HepG2 (cell line): ENCODE measurements around the gene NLRC3. TPM values are rescaled to one million over a fixed set of nuclear protein-coding genes. Genes with fewer than 3 reads are reported as not detected.

Experiments
- ATAC-seq: fragments of 200-7000 bp; cut with Tn5 transposase; 3 replicates; pipeline ENCODE4 v1.9.1; 2020; ENCODE audit warnings: mild to moderate bottlenecking, moderate library complexity
- BruUV-seq: library from RNA; stranded (reverse); fragments of 400-500 nt; replicated peaks from 2 replicates; lab custom pipeline; 2021; lab: Mats Ljungman, UMichigan
- CTCF ChIA-PET: fragments of 300-600 bp; formaldehyde crosslinking; extraction: SDS; loops from one replicate; lab custom pipeline; 2021; ENCODE audit warnings: low total read pairs, inconsistent platforms, low intra/inter-chr PET ratio; lab: Yijun Ruan, JAX
- POLR2A ChIA-PET: fragments of 350-600 bp; sonication (Branson Sonifier 250); formaldehyde crosslinking; loops from one replicate; lab custom pipeline; 2020; ENCODE audit warnings: antibody characterized with exemption, inconsistent platforms; lab: Yijun Ruan, JAX
- DNase-seq: peaks from one replicate; pipeline ENCODE4 v3.0.0-alpha.2; 2015; ENCODE audit warnings: low spot score
- FAIRE-seq: peaks from 3 replicates; lab custom pipeline; 2011; peaks lifted over from hg19 to GRCh38; lab: Jason Lieb, UNC
- H2AFZ ChIP-seq: one replicate; pipeline ENCODE4 v1.6.1; 2011; ENCODE audit warnings: low read length, inconsistent platforms
- H3K27ac ChIP-seq: fragments of 300-600 bp; 3 replicates; pipeline ENCODE4 v1.8.0; 2011; ENCODE audit warnings: mixed run types, mild to moderate bottlenecking, mixed read lengths, low read length, inconsistent platforms; ENCODE audit not compliant: insufficient read depth; ENCODE audit errors: extremely low read length
- H3K27me3 ChIP-seq, 2 experiments: fragments of 200-600 bp in 1 of 2; 2 replicates in 1 of 2; 3 replicates in 1 of 2; pipeline versions ENCODE4 v1.6.0 to v1.8.0; 2011; ENCODE audit warnings: low read length in 2 of 2, mild to moderate bottlenecking in 2 of 2, moderate library complexity in 2 of 2, inconsistent platforms in 1 of 2; ENCODE audit not compliant: insufficient read depth in 2 of 2, control insufficient read depth in 1 of 2
- H3K36me3 ChIP-seq, 2 experiments: fragments of 200-600 bp in 1 of 2; replicated peaks in 1 of 2; 2 replicates in 1 of 2; 3 replicates in 1 of 2; pipeline versions ENCODE4 v1.5.1 to v1.8.0; 2011; ENCODE audit warnings: low read length in 2 of 2, inconsistent platforms in 1 of 2; ENCODE audit not compliant: insufficient read depth in 2 of 2, control insufficient read depth in 1 of 2
- H3K4me1 ChIP-seq: 2 replicates; pipeline ENCODE4 v1.5.1; 2012; ENCODE audit warnings: low read length, inconsistent platforms; ENCODE audit not compliant: insufficient read depth
- H3K4me2 ChIP-seq: 2 replicates; pipeline ENCODE4 v1.6.0; 2011; ENCODE audit warnings: low read depth, low read length, inconsistent platforms
- H3K4me3 ChIP-seq, 3 experiments: fragments of 200-600 bp in 1 of 3; sonication (generic), shearing (Covaris generic) in 1 of 3; replicated peaks in 1 of 3; 2 replicates each; pipeline ENCODE4 v1.5.1; 2011 to 2016; ENCODE audit warnings: low read length in 3 of 3, inconsistent platforms in 2 of 3, low read depth in 2 of 3, mild to moderate bottlenecking in 2 of 3, control low read depth in 1 of 3, mixed read lengths in 1 of 3; ENCODE audit not compliant: insufficient read depth in 1 of 3
- H3K79me2 ChIP-seq: one replicate; pipeline ENCODE4 v1.6.1; 2011; ENCODE audit warnings: low read length, inconsistent platforms; ENCODE audit not compliant: insufficient read depth
- H3K9ac ChIP-seq: 2 replicates; pipeline ENCODE4 v1.6.0; 2011; ENCODE audit warnings: mild to moderate bottlenecking, low read depth, low read length, inconsistent platforms; ENCODE audit not compliant: insufficient read depth
- H3K9me3 ChIP-seq: 2 replicates; pipeline ENCODE4 v1.5.1; 2012; ENCODE audit warnings: mild to moderate bottlenecking, low read length
- H4K20me1 ChIP-seq: 2 replicates; pipeline ENCODE4 v1.6.0; 2011; ENCODE audit warnings: inconsistent platforms, mild to moderate bottlenecking, low read length, moderate library complexity; ENCODE audit not compliant: insufficient read depth
- AGO2 ChIP-seq: fragments of 200-400 bp; formaldehyde crosslinking; optimal IDR thresholded peaks from 2 replicates; pipeline ENCODE3; 2017; ENCODE audit warnings: mild to moderate bottlenecking, low read depth, low read length, moderate library complexity
- ARNTL ChIP-seq: sonication (generic); formaldehyde crosslinking; IDR thresholded peaks from 2 replicates; pipeline ENCODE4 v1.4.0; 2020; ENCODE audit warnings: mild to moderate bottlenecking, missing genetic modification reagents
- DPF2 ChIP-seq: sonication (generic); formaldehyde crosslinking; IDR thresholded peaks from 2 replicates; pipeline ENCODE4 v1.4.0; 2020; ENCODE audit warnings: mild to moderate bottlenecking, low read depth, missing genetic modification reagents, borderline replicate concordance
- EHMT2 ChIP-seq: fragments of 200-600 bp; sonication (generic); IDR thresholded peaks from 2 replicates; pipeline ENCODE4 v1.7.0; 2017; ENCODE audit warnings: antibody characterized with exemption, low read depth, low read length, borderline replicate concordance
- ELF4 ChIP-seq: sonication (generic); formaldehyde crosslinking; IDR thresholded peaks from 2 replicates; pipeline ENCODE4 v1.5.0; 2020; ENCODE audit warnings: missing genetic modification reagents, mild to moderate bottlenecking, moderate library complexity, borderline replicate concordance
- GATAD2A ChIP-seq: IDR thresholded peaks from 2 replicates; pipeline ENCODE4 v1.6.1; 2016
- GRHL1 ChIP-seq: sonication (generic); formaldehyde crosslinking; conservative IDR thresholded peaks from 2 replicates; pipeline ENCODE4 v1.8.0; 2022; ENCODE audit warnings: missing genetic modification reagents
- IKZF1 ChIP-seq: fragments of 450-650 bp; IDR thresholded peaks from 2 replicates; pipeline ENCODE4 v1.7.1; 2016
- MTA1 ChIP-seq: sonication (generic); formaldehyde crosslinking; IDR thresholded peaks from 2 replicates; pipeline ENCODE4 v1.4.0; 2020; ENCODE audit warnings: missing genetic modification reagents, mild to moderate bottlenecking, borderline replicate concordance
- NFKBIZ ChIP-seq: IDR thresholded peaks from 2 replicates; pipeline ENCODE4 v1.6.1; 2018; ENCODE audit warnings: missing genetic modification reagents, missing compliant biosample characterization
- NRL ChIP-seq: sonication (generic); formaldehyde crosslinking; IDR thresholded peaks from 2 replicates; pipeline ENCODE4 v1.5.0; 2020; ENCODE audit warnings: missing genetic modification reagents, mild to moderate bottlenecking, moderate library complexity, borderline replicate concordance
- THYN1 ChIP-seq: sonication (generic); formaldehyde crosslinking; IDR thresholded peaks from 2 replicates; pipeline ENCODE4 v1.8.1; 2023; ENCODE audit warnings: low read depth, mild to moderate bottlenecking, moderate library complexity, missing genetic modification reagents, borderline replicate concordance
- YEATS2 ChIP-seq: sonication (generic); formaldehyde crosslinking; IDR thresholded peaks from 2 replicates; pipeline ENCODE4 v1.4.0; 2020; ENCODE audit warnings: missing genetic modification reagents, borderline replicate concordance
- ZNF253 ChIP-seq: sonication (generic); formaldehyde crosslinking; IDR thresholded peaks from 2 replicates; pipeline ENCODE4 v1.8.0; 2022; ENCODE audit warnings: mild to moderate bottlenecking, missing genetic modification reagents, borderline replicate concordance
- ZNF550 ChIP-seq: sonication (generic); formaldehyde crosslinking; IDR thresholded peaks from 2 replicates; pipeline ENCODE4 v1.4.0; 2020; ENCODE audit warnings: mild to moderate bottlenecking, missing genetic modification reagents, borderline replicate concordance
- WGBS: methylation state at CpG from one replicate; pipeline ENCODE4 v1.1.6; 2017; ENCODE audit warnings: low lambda C conversion rate; 5-methylcytosine and 5-hydroxymethylcytosine counted together
- in situ Hi-C: cut with HindIII; loops from 2 replicates; pipeline ENCODE4 v1.10.0; 2017; ENCODE audit warnings: low pct_unique_long_range_greater_than_20kb; ENCODE audit not compliant: extremely low pct_ligation_motif_present
- intact Hi-C: fragments of 100-400 bp; cut with micrococcal nuclease; formaldehyde crosslinking; loops from one replicate; pipeline ENCODE4 v1.10.0; 2022; ENCODE audit not compliant: unreplicated experiment
- polyA plus RNA-seq, 8 experiments: library from polyadenylated mRNA; depleted of rRNA in 3 of 8; stranded (reverse) in 7 of 8; unstranded in 1 of 8; fragments of >200 nt; fragmentation: Illumina TruSeq in 4 of 8; extraction: Trizol in 4 of 8; gene quantifications; 2 replicates each; pipeline versions ENCODE4 v1.2.1 to v1.2.3, GENCODE V29; 2011 to 2016; ENCODE audit warnings: low read depth in 4 of 8, missing spikeins in 1 of 8, mixed read lengths in 1 of 8; ENCODE audit not compliant: insufficient read depth in 1 of 8
- total RNA-seq, 5 experiments: library from RNA; depleted of rRNA; stranded (reverse); fragments of >200 nt; fragmentation: Illumina TruSeq; extraction: Trizol; gene quantifications; 2 replicates each; pipeline ENCODE4 v1.2.3, GENCODE V29; 2016; ENCODE audit warnings: low read depth in 1 of 5
- TF ChIP-seq, protein P1 (sequence below): sonication (generic); formaldehyde crosslinking; conservative IDR thresholded peaks from 2 replicates; pipeline ENCODE4 v1.4.0; 2020; ENCODE audit warnings: mild to moderate bottlenecking, missing genetic modification reagents, moderate library complexity

Gene NLRC3
- total and polyA plus RNA-seq, 2 of the 13 experiments (the other 11 are each of a cell fraction or from before 2014, with no cell fraction given) = not detected

DNA sequence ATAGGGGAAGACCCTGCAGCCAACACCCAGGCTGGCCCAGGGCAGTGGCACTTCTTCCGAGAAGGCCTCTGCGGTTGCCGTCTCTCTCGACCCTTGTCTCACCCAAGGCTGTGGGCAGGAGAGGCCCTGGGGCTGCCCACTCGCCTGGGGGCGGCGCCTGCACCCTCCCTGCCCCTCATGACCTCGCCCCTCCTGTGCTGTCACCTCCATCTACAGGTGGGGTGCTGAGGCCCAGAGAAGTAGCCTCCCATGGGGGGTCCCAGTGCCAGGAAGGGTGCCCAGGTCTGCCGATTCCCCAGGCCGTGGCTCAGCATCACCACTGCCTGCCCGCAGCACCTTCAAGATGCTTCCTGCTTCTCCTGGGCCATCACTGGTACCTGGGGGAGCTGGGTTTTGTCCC is 992 bp downstream of the NLRC3 start (continued):
- TF ChIP-seq, protein P1, sequence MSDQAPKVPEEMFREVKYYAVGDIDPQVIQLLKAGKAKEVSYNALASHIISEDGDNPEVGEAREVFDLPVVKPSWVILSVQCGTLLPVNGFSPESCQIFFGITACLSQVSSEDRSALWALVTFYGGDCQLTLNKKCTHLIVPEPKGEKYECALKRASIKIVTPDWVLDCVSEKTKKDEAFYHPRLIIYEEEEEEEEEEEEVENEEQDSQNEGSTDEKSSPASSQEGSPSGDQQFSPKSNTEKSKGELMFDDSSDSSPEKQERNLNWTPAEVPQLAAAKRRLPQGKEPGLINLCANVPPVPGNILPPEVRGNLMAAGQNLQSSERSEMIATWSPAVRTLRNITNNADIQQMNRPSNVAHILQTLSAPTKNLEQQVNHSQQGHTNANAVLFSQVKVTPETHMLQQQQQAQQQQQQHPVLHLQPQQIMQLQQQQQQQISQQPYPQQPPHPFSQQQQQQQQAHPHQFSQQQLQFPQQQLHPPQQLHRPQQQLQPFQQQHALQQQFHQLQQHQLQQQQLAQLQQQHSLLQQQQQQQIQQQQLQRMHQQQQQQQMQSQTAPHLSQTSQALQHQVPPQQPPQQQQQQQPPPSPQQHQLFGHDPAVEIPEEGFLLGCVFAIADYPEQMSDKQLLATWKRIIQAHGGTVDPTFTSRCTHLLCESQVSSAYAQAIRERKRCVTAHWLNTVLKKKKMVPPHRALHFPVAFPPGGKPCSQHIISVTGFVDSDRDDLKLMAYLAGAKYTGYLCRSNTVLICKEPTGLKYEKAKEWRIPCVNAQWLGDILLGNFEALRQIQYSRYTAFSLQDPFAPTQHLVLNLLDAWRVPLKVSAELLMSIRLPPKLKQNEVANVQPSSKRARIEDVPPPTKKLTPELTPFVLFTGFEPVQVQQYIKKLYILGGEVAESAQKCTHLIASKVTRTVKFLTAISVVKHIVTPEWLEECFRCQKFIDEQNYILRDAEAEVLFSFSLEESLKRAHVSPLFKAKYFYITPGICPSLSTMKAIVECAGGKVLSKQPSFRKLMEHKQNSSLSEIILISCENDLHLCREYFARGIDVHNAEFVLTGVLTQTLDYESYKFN (CRISPR knock-in tag) = no peak
- no peak for TF ChIP-seq ZNF550
- no peak for TF ChIP-seq ZNF253 (CRISPR knock-in tag)
- no peak for TF ChIP-seq AGO2

DNA sequence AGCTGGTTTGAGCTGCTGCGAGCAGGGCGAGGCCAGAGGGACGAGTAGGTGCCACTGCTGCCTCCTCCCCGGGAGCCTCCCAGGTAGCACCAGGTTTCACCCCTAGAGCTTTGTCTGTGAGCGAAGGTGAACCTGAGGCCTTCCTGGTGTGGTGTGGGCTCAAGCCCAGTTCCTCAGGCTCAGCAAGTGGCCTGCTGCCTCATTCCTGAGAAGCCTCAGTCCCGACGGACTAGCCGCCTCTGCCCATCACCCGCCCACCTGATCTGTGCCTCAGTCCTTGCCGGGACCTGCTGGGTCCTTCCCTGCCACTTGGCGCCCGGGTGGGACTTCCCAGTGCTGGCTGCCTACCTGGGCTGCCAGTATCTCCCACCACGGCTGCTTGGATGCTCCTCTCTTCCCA is 1.7 kb downstream of the NLRC3 start:
- Histone ChIP-seq H3K4me2 (peak overlapping the region; percentile 3; the same call in 1 of the 2 replicates), H2AFZ (no peak overlapping the region), H3K9me3 (no peaks in the 10 kb centered on the region), H3K4me3 (no peak overlapping the region), H3K4me1 (0 out of 2 replicates have a peak, but pooled peaks cover 15% of the 10 kb centered on the region), H3K9ac (no peak overlapping the region), H4K20me1 (no peaks in the 10 kb centered on the region), H3K36me3 (no peaks in the 10 kb centered on the region), H3K79me2 (no peaks in the 10 kb centered on the region), H3K27ac (no peak overlapping the region), H3K27me3 (peaks cover 3 to 8% of the 10 kb centered on the region in 2 experiments; a peak in 4 of 5 replicates)
- POLR2A ChIA-PET = no interaction called here
- CTCF ChIA-PET = no interaction called here
- in situ Hi-C loops = no loop called here
- no peak for DNase-seq
- ATAC-seq = peak; percentile 12; the same call in 2 of the 3 replicates
- no TSS peak for BruUV-seq
- 8% methylated on average over 4 of the region's 13 CpGs for WGBS
- no peak for FAIRE-seq
- intact Hi-C loops = no loop called here
- TF ChIP-seq NFKBIZ (CRISPR knock-in tag) (no peak), YEATS2 (no peak), NRL (no peak), MTA1 (CRISPR knock-in tag) (no peak), GRHL1 (CRISPR knock-in tag) (no peak), THYN1 (no peak), DPF2 (CRISPR knock-in tag) (no peak), ARNTL (CRISPR knock-in tag) (no peak), GATAD2A (no peak), EHMT2 (no peak), IKZF1 (no peak), ELF4 (no peak)
